Neuronal stem cell (in vitro differentiated cells): ENCODE measurements around the gene MOXD1.

ENCODE experiments used
- DNase-seq: peaks from one replicate; pipeline ENCODE4 v3.0.0-alpha.2; 2013; ENCODE audit warnings: low spot score
- H2AFZ ChIP-seq: one replicate; pipeline ENCODE4 v1.6.1; 2013; ENCODE audit warnings: mild to moderate bottlenecking, low read length, inconsistent platforms
- H2AK5ac ChIP-seq: 2 replicates; pipeline ENCODE4 v1.6.1; 2013; ENCODE audit warnings: low read depth, mild to moderate bottlenecking, inconsistent platforms, low read length, moderate library complexity, mixed read lengths
- H2BK120ac ChIP-seq: 2 replicates; pipeline ENCODE4 v1.6.1; 2013; ENCODE audit warnings: low read depth, mild to moderate bottlenecking, inconsistent platforms, low read length, moderate library complexity, mixed read lengths
- H2BK12ac ChIP-seq: one replicate; pipeline ENCODE4 v1.6.1; 2013; ENCODE audit warnings: low read length, inconsistent platforms
- H2BK15ac ChIP-seq: 2 replicates; pipeline ENCODE4 v1.6.1; 2013; ENCODE audit warnings: mild to moderate bottlenecking, low read length, inconsistent platforms, mixed read lengths
- H2BK5ac ChIP-seq: one replicate; pipeline ENCODE4 v1.6.1; 2013; ENCODE audit warnings: inconsistent platforms, mild to moderate bottlenecking, low read length, moderate library complexity
- H3K14ac ChIP-seq: one replicate; pipeline ENCODE4 v1.6.1; 2013; ENCODE audit warnings: low read length, inconsistent platforms
- H3K18ac ChIP-seq: 2 replicates; pipeline ENCODE4 v1.6.1; 2013; ENCODE audit warnings: low read length, inconsistent platforms
- H3K23ac ChIP-seq: 2 replicates; pipeline ENCODE4 v1.6.1; 2013; ENCODE audit warnings: low read depth, mild to moderate bottlenecking, mixed read lengths, low read length, inconsistent platforms; ENCODE audit not compliant: poor library complexity
- H3K27ac ChIP-seq: replicated peaks from 3 replicates; pipeline ENCODE4 v1.5.1; 2013; ENCODE audit warnings: low read length, inconsistent platforms
- H3K27me3 ChIP-seq, 3 experiments: 2 replicates each; pipeline ENCODE4 v1.6.1; 2013; ENCODE audit warnings: low read length in 3 of 3, mild to moderate bottlenecking in 2 of 3, inconsistent platforms in 1 of 3, low read depth in 1 of 3, mixed read lengths in 1 of 3, moderate library complexity in 1 of 3; ENCODE audit not compliant: control insufficient read depth in 3 of 3, insufficient read depth in 3 of 3
- H3K36me3 ChIP-seq, 2 donors: replicated peaks in 1 of 2; 2 replicates each; pipeline ENCODE4 v1.6.1; 2013; ENCODE audit warnings: low read length in 2 of 2; ENCODE audit not compliant: control insufficient read depth in 2 of 2, insufficient read depth in 2 of 2
- H3K4ac ChIP-seq: 2 replicates; pipeline ENCODE4 v1.6.1; 2013; ENCODE audit warnings: inconsistent platforms, mild to moderate bottlenecking, low read length, moderate library complexity
- H3K4me1 ChIP-seq, 2 donors: 1 replicate in 1 of 2; 2 replicates in 1 of 2; pipeline ENCODE4 v1.6.1; 2013; ENCODE audit warnings: low read length in 2 of 2, low read depth in 1 of 2; ENCODE audit not compliant: control insufficient read depth in 2 of 2, insufficient read depth in 1 of 2
- H3K4me2 ChIP-seq: one replicate; pipeline ENCODE4 v1.6.1; 2013; ENCODE audit warnings: mild to moderate bottlenecking, low read length, inconsistent platforms; ENCODE audit not compliant: insufficient read depth, poor library complexity, severe bottlenecking
- H3K4me3 ChIP-seq, 2 donors: 2 replicates each; pipeline ENCODE4 v1.5.1; 2013; ENCODE audit warnings: low read length in 2 of 2, mild to moderate bottlenecking in 2 of 2, inconsistent platforms in 1 of 2, moderate library complexity in 1 of 2
- H3K79me1 ChIP-seq: one replicate; pipeline ENCODE4 v1.6.1; 2013; ENCODE audit warnings: low read depth, mild to moderate bottlenecking, inconsistent platforms, low read length, moderate library complexity
- H3K9ac ChIP-seq: one replicate; pipeline ENCODE4 v1.6.1; 2013; ENCODE audit warnings: mild to moderate bottlenecking, low read depth, low read length, inconsistent platforms; ENCODE audit not compliant: poor library complexity
- H3K9me3 ChIP-seq, 2 donors: replicated peaks in 1 of 2; 2 replicates each; pipeline versions ENCODE3 to v1.6.1; 2013; ENCODE audit warnings: low read length in 2 of 2, mild to moderate bottlenecking in 2 of 2, inconsistent platforms in 1 of 2, low read depth in 1 of 2, mixed read lengths in 1 of 2, moderate library complexity in 1 of 2; ENCODE audit not compliant: control insufficient read depth in 2 of 2, insufficient read depth in 1 of 2
- H4K8ac ChIP-seq: one replicate; pipeline ENCODE4 v1.6.1; 2013; ENCODE audit warnings: low read depth, mild to moderate bottlenecking, inconsistent platforms, low read length, moderate library complexity
- H4K91ac ChIP-seq: one replicate; pipeline ENCODE4 v1.6.1; 2013; ENCODE audit warnings: low read length, low read depth, mild to moderate bottlenecking, inconsistent platforms; ENCODE audit not compliant: poor library complexity
- whole genome bisulfite sequencing, 2 donors: extraction: QIAGEN DNeasy Blood & Tissue Kit; methylation state at CpG; one replicate each; pipeline ENCODE4 v1.1.7; 2013; ENCODE audit warnings: missing lambda C conversion rate in 2 of 2, mixed read lengths in 1 of 2; ENCODE audit not compliant: insufficient read length in 2 of 2, insufficient replicate concordance in 1 of 2; ENCODE audit errors: extremely low coverage in 2 of 2; 5-methylcytosine and 5-hydroxymethylcytosine counted together

Gene MOXD1

GRCh38 chr6:132268209-132268608 is 133.1 kb downstream of the MOXD1 start:
- no peak for DNase-seq
- H3K9ac ChIP-seq: no peak overlapping the region
- H4K91ac ChIP-seq: no peak overlapping the region
- no peak overlapping the region for H3K14ac ChIP-seq
- no peak overlapping the region for H2BK15ac ChIP-seq
- H3K23ac ChIP-seq: no peak overlapping the region
- no peak overlapping the region for H2BK5ac ChIP-seq
- no peaks in the 10 kb centered on the region for H3K4me1 ChIP-seq
- no peaks in the 10 kb centered on the region for H3K9me3 ChIP-seq
- H4K8ac ChIP-seq: no peak overlapping the region
- no peak overlapping the region for H2BK12ac ChIP-seq
- H2AK5ac ChIP-seq: no peak overlapping the region
- no peak overlapping the region for H3K4me2 ChIP-seq
- H3K79me1 ChIP-seq: no peaks in the 10 kb centered on the region
- no peaks in the 10 kb centered on the region for H3K36me3 ChIP-seq
- no peak overlapping the region for H2AFZ ChIP-seq
- no peaks in the 10 kb centered on the region for H3K27me3 ChIP-seq
- H3K4ac ChIP-seq: no peak overlapping the region
- no peak overlapping the region for H2BK120ac ChIP-seq
- no peak overlapping the region for H3K27ac ChIP-seq
- no peak overlapping the region for H3K4me3 ChIP-seq
- no peak overlapping the region for H3K18ac ChIP-seq
- WGBS, 2 donors: no CpG with 5 or more reads among the region's 2 CpGs

DNA sequence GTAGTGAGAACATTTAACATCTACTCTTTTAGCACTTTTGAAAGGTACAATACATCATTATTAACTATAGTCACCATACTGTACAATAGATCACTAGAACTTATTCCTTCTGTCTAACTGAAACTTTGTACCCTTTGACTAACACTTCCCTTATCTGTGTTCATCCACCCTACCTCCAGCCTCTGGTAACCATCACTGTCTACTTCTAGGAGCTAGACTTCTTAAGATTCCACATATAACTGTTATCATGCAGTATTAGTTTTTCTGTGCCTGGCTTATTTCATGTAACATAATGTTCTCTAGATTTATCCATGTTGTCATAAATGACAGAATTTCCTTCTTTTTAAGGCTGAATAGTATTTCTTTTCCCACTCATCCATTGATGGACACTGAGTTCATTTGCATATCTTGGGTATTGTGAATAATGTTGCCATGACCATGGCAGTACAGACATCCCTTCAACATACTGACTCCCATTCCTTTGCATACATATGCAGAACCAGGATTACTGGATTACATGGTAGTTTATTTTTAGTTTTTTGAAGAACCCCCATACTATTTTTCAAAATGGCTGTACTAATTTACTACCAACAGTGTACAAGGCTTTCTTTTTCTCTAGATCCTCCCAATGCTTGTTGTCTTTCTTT is 135.7 kb downstream of the MOXD1 start:
- no peak overlapping the region for H2AK5ac ChIP-seq
- no peaks in the 10 kb centered on the region for H3K9me3 ChIP-seq
- no peak overlapping the region for H4K91ac ChIP-seq
- H3K4me3 ChIP-seq: no peak overlapping the region
- H3K14ac ChIP-seq: no peak overlapping the region
- H3K18ac ChIP-seq: no peak overlapping the region
- no peaks in the 10 kb centered on the region for H3K4me1 ChIP-seq
- no peaks in the 10 kb centered on the region for H3K36me3 ChIP-seq
- H3K27me3 ChIP-seq: no peaks in the 10 kb centered on the region
- no peak overlapping the region for H2AFZ ChIP-seq
- no peak overlapping the region for H2BK5ac ChIP-seq
- no peak overlapping the region for H3K9ac ChIP-seq
- no peak overlapping the region for H3K27ac ChIP-seq
- H3K79me1 ChIP-seq: no peaks in the 10 kb centered on the region
- H3K4ac ChIP-seq: no peak overlapping the region
- H2BK120ac ChIP-seq: no peak overlapping the region
- no peak for DNase-seq
- H2BK12ac ChIP-seq: no peak overlapping the region
- H2BK15ac ChIP-seq: no peak overlapping the region
- no peak overlapping the region for H3K23ac ChIP-seq
- no peak overlapping the region for H3K4me2 ChIP-seq
- no peak overlapping the region for H4K8ac ChIP-seq

- DNase-seq: no peak
- Histone ChIP-seq H2AFZ (no peak overlapping the region), H3K18ac (no peak overlapping the region), H2BK15ac (no peak overlapping the region), H2BK120ac (no peak overlapping the region), H2BK5ac (no peak overlapping the region), H3K23ac (no peak overlapping the region), H2AK5ac (no peak overlapping the region), H4K8ac (no peak overlapping the region), H3K4me2 (no peak overlapping the region), H3K9me3 (no peaks in the 10 kb centered on the region), H3K4me3 (no peak overlapping the region), H3K36me3 (no peaks in the 10 kb centered on the region), H3K27me3 (no peaks in the 10 kb centered on the region), H4K91ac (no peak overlapping the region), H3K79me1 (no peaks in the 10 kb centered on the region), H3K4ac (no peak overlapping the region), H3K4me1 (no peaks in the 10 kb centered on the region), H3K9ac (no peak overlapping the region), H3K14ac (no peak overlapping the region), H2BK12ac (no peak overlapping the region), H3K27ac (no peak overlapping the region)
- no CpG with 5 or more reads among the region's 6 CpGs for WGBS, 2 donors
Observed at GRCh38 chr6:132264021-132264500, 137.2 kb downstream of the MOXD1 start.

DNA sequence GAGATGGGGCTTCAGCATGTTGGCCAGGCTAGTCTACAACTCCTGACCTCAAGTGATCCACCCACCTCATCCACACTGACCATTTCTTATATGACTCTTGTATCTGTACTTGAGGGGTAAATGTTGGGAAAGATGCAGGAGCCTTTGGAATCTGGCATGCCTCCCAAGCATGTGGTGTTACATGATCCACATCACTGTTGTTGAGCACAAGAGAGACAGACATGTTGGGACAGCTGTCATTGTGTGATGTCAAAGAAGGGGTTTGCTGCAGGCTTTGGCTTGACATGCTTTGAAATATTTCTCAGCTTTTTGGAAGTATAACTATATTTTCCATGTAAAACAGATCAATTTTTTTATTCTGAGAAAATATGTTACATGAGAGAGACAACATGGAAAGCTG is 139.9 kb downstream of the MOXD1 start:
- no peak overlapping the region for H3K4me2 ChIP-seq
- no peak overlapping the region for H3K23ac ChIP-seq
- no peaks in the 10 kb centered on the region for H3K27me3 ChIP-seq
- no peak overlapping the region for H2AK5ac ChIP-seq
- H3K36me3 ChIP-seq: no peaks in the 10 kb centered on the region
- H3K14ac ChIP-seq: no peak overlapping the region
- no peak for DNase-seq
- H2AFZ ChIP-seq: no peak overlapping the region
- no peak overlapping the region for H2BK5ac ChIP-seq
- H3K27ac ChIP-seq: no peak overlapping the region
- H3K9me3 ChIP-seq: no peaks in the 10 kb centered on the region
- H4K8ac ChIP-seq: no peak overlapping the region
- H3K9ac ChIP-seq: no peak overlapping the region
- no peak overlapping the region for H3K4me3 ChIP-seq
- H2BK15ac ChIP-seq: no peak overlapping the region
- H3K79me1 ChIP-seq: no peaks in the 10 kb centered on the region
- no peaks in the 10 kb centered on the region for H3K4me1 ChIP-seq
- H3K18ac ChIP-seq: no peak overlapping the region
- no peak overlapping the region for H2BK120ac ChIP-seq
- H2BK12ac ChIP-seq: no peak overlapping the region
- no peak overlapping the region for H4K91ac ChIP-seq
- H3K4ac ChIP-seq: no peak overlapping the region
